ENCODE data around the gene STAP1. TPM values are rescaled to one million over a fixed set of nuclear protein-coding genes. Genes with fewer than 3 reads are reported as not detected.

Gene STAP1
- polyA plus RNA-seq, 1 of the 3 experiments (the other 2 are of a cell fraction), result not detected

DNA sequence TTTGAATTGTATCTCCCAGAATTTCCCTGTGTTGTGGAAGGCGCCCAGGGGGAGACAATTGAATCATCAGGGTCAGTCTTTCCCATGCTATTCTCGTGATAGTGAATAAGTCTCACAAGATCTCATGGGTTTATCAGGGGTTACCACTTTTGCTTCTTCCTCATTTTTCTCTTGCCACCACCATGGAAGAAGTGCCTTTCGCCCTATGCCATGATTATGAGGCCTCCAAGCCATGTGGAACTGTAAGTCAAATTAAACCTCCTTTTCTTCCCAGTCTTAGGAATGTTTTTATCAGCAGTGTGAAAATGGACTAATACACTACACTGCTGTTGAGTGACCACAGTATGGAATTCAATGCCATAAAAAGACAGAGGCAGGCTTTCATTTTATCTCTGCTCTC lies 25.4 kb upstream of the STAP1 start:
- Histone ChIP-seq H3K9ac (no peak overlapping the region), H4K20me1 (ENCODE audit: insufficient read depth) (no peaks in the 10 kb centered on the region), H3K27me3 (ENCODE audit: insufficient read depth) (no peaks in the 10 kb centered on the region), H3K9me2 (0 out of 2 replicates have a peak, but pooled peaks cover 3% of the 10 kb centered on the region), H2AFZ (ENCODE audit: low read depth) (no peak overlapping the region), H3K4me3 (ENCODE audit: low read depth in 2 of 2, low read length in 1 of 2) (no peak overlapping the region), H3F3A (replicated peaks; ENCODE audit: insufficient read depth) (peaks cover 10% of the 10 kb centered on the region), H3K4me2 (no peak overlapping the region), H3K79me2 (ENCODE audit: insufficient read depth) (peaks cover 27% of the 10 kb centered on the region; the same call in 1 of the 2 replicates), H3K36me3 (replicated peaks in 1 of 2; ENCODE audit: control insufficient read depth in 1 of 2, insufficient read depth in 2 of 2, low read length in 1 of 2) (peaks cover 55 to 70% of the 10 kb centered on the region in 2 experiments), H3K4me1 (ENCODE audit: control insufficient read depth in 1 of 2, insufficient read depth in 2 of 2, low read depth in 1 of 2, low read length in 1 of 2) (no peaks in the 10 kb centered on the region), H3K27ac (ENCODE audit: low read depth in 2 of 2, low read length in 1 of 2) (no peak overlapping the region), H3K9me3 (no peaks in the 10 kb centered on the region)
- DNase-seq, result no peak
- ChIA-PET POLR2A (no interaction called here), CTCF (no interaction called here)
- no peak for TF ChIP-seq TEAD4 (IDR thresholded peaks at IDR 0.05; ENCODE audit: borderline replicate concordance, insufficient read depth)
- TF ChIP-seq IRF3 (IDR thresholded peaks at IDR 0.05; ENCODE audit: low read depth, low read length), result no peak
- no peak for TF ChIP-seq GATA2 (CRISPR knock-in tag; IDR thresholded peaks at IDR 0.05)
- TF ChIP-seq RXRA (IDR thresholded peaks at IDR 0.05; ENCODE audit: borderline replicate concordance, low read depth), result no peak
- TF ChIP-seq REST (IDR thresholded peaks at IDR 0.05; ENCODE audit: low read depth, low read length), result no peak
- no peak for TF ChIP-seq MXI1 (IDR thresholded peaks at IDR 0.05; ENCODE audit: low read depth, low read length)
- TF ChIP-seq YY1 (IDR thresholded peaks at IDR 0.05; ENCODE audit: low read depth), result no peak
- WGBS (ENCODE audit: low lambda C conversion rate), result 93% methylated on average over 3 of the region's 3 CpGs

DNA sequence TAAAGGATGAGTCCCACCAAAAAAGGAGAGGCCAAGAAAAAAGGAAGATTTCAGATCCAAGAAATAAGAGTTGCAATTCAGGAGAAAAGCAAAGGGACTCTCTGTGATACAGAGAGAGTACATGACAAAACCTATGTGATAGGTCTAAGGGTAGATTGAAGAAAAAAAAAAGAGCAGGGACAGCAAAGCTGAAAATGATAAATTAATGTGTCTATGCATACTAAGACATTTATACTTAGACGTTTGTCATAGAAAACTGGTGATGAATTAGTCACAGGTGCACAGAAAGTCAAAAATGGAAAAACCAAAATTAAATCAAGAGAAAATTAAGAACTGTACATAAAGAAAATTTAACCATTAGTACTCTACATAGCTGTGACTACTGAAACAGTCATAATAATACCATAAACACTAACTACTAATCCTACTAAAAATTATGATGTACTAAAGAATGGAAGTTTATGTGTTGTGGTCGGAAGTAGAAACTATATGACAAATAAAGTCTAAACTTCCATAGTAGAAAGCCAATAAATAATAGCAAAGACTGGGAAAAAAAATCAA lies 23.2 kb upstream of the STAP1 start:
- TF ChIP-seq POLR2AphosphoS5 (IDR thresholded peaks at IDR 0.05; ENCODE audit: low read depth, low read length), result no peak
- TF ChIP-seq RCOR1 (IDR thresholded peaks at IDR 0.05; ENCODE audit: low read length), result no peak
- no peak for TF ChIP-seq GATA2 (CRISPR knock-in tag; IDR thresholded peaks at IDR 0.05)
- no peak for TF ChIP-seq ZBTB33 (IDR thresholded peaks at IDR 0.05; ENCODE audit: borderline replicate concordance, low read depth)
- no peak for TF ChIP-seq REST (IDR thresholded peaks at IDR 0.05; ENCODE audit: low read depth, low read length)
- no peak for TF ChIP-seq NFIC (IDR thresholded peaks at IDR 0.05; ENCODE audit: borderline replicate concordance)
- TF ChIP-seq NRF1 (IDR thresholded peaks at IDR 0.05; ENCODE audit: low read depth, low read length), result no peak
- TF ChIP-seq ELF1 (IDR thresholded peaks at IDR 0.05), result no peak
- no peak for TF ChIP-seq EZH2phosphoT487 (IDR thresholded peaks at IDR 0.05; ENCODE audit: borderline replicate concordance, low read depth)
- no peak for TF ChIP-seq MEF2A (IDR thresholded peaks at IDR 0.05; ENCODE audit: borderline replicate concordance, low read depth)
- no peak for TF ChIP-seq RFX5 (IDR thresholded peaks at IDR 0.05; ENCODE audit: low read length)
- H3K9ac ChIP-seq, result no peak overlapping the region
- H3K27me3 ChIP-seq (ENCODE audit: insufficient read depth), result no peaks in the 10 kb centered on the region
- H3K9me2 ChIP-seq, result no peaks in the 10 kb centered on the region
- H4K20me1 ChIP-seq (ENCODE audit: insufficient read depth), result no peaks in the 10 kb centered on the region
- DNase-seq, result no peak
- H3F3A ChIP-seq (replicated peaks; ENCODE audit: insufficient read depth), result peaks cover 11% of the 10 kb centered on the region
- no peak overlapping the region for H3K4me3 ChIP-seq (ENCODE audit: low read depth in 2 of 2, low read length in 1 of 2)
- CTCF ChIA-PET, result no interaction called here
- peaks cover 62 to 71% of the 10 kb centered on the region in 2 experiments for H3K36me3 ChIP-seq (replicated peaks in 1 of 2; ENCODE audit: control insufficient read depth in 1 of 2, insufficient read depth in 2 of 2, low read length in 1 of 2)
- POLR2A ChIA-PET, result no interaction called here
- no peaks in the 10 kb centered on the region for H3K9me3 ChIP-seq
- no peak overlapping the region; a peak in 1 of 4 replicates for H3K27ac ChIP-seq (ENCODE audit: low read depth in 2 of 2, low read length in 1 of 2)
- H3K4me2 ChIP-seq, result no peak overlapping the region
- H3K79me2 ChIP-seq (ENCODE audit: insufficient read depth), result peaks cover 21% of the 10 kb centered on the region
- WGBS (ENCODE audit: low lambda C conversion rate), result 83% methylated on average over 2 of the region's 2 CpGs
- H3K4me1 ChIP-seq (ENCODE audit: control insufficient read depth in 1 of 2, insufficient read depth in 2 of 2, low read depth in 1 of 2, low read length in 1 of 2), result no peaks in the 10 kb centered on the region
- H2AFZ ChIP-seq (ENCODE audit: low read depth), result no peak overlapping the region

Data from SK-N-SH (cell line).